Endothelial cell of umbilical vein (primary cell): ENCODE results near the gene IDI2. TPM values are rescaled to one million over a fixed set of nuclear protein-coding genes. Genes with fewer than 3 reads are reported as not detected.

Experiments used
- BruUV-seq: library from RNA; stranded (reverse); fragments of 400-500 nt; replicated peaks from 2 replicates; lab custom pipeline; 2021; lab: Mats Ljungman, UMichigan
- CTCF ChIA-PET: fragments of 300-600, 350-600 bp; sonication (Branson Sonifier 250); formaldehyde crosslinking; loops from one replicate; lab custom pipeline; 2021; ENCODE audit warnings: antibody characterized with exemption, inconsistent platforms; lab: Charles Lee
- POLR2A ChIA-PET: fragments of 300-600, 350-600 bp; sonication (Branson Sonifier 250); formaldehyde crosslinking; loops from one replicate; lab custom pipeline; 2021; ENCODE audit warnings: antibody characterized with exemption, inconsistent platforms; lab: Charles Lee
- DNase-seq: peaks from one replicate; pipeline ENCODE4 v3.0.0-alpha.2; 2011; ENCODE audit warnings: low read depth, low spot score
- FAIRE-seq: peaks from 2 replicates; lab custom pipeline; 2011; peaks lifted over from hg19 to GRCh38; lab: Jason Lieb, UNC
- H2AFZ ChIP-seq: 2 replicates; pipeline ENCODE4 v1.6.0; 2012; ENCODE audit warnings: low read depth, low read length, control low read depth, inconsistent platforms
- H3K27ac ChIP-seq: 2 replicates; pipeline ENCODE4 v1.5.1; 2011; ENCODE audit warnings: low read depth, mild to moderate bottlenecking, control low read depth, low read length, moderate library complexity; ENCODE audit not compliant: insufficient read depth
- H3K27me3 ChIP-seq, 2 experiments: 2 replicates each; pipeline versions ENCODE4 v1.6.0 to v1.6.1; 2011; ENCODE audit warnings: low read length in 2 of 2, mixed read lengths in 1 of 2; ENCODE audit not compliant: control insufficient read depth in 2 of 2, insufficient read depth in 2 of 2
- H3K36me3 ChIP-seq, 2 experiments: 2 replicates in 1 of 2; 3 replicates in 1 of 2; pipeline ENCODE4 v1.5.1; 2011; ENCODE audit warnings: low read length in 2 of 2, mild to moderate bottlenecking in 1 of 2, moderate library complexity in 1 of 2; ENCODE audit not compliant: control insufficient read depth in 2 of 2, insufficient read depth in 2 of 2; ENCODE audit errors: extremely low read depth in 1 of 2
- H3K4me1 ChIP-seq: 3 replicates; pipeline ENCODE4 v1.5.1; 2011; ENCODE audit warnings: mild to moderate bottlenecking, low read length; ENCODE audit not compliant: control insufficient read depth, insufficient read depth; ENCODE audit errors: extremely low read depth
- H3K4me2 ChIP-seq: 2 replicates; pipeline ENCODE4 v1.6.1; 2011; ENCODE audit warnings: low read length, control low read depth, mixed read lengths; ENCODE audit not compliant: insufficient read depth
- H3K4me3 ChIP-seq, 3 experiments: fragments of 200-600 bp in 1 of 3; sonication (generic), shearing (Covaris generic) in 1 of 3; replicated peaks in 1 of 3; 2 replicates each; pipeline ENCODE4 v1.5.1; 2011 to 2016; ENCODE audit warnings: control low read depth in 3 of 3, low read length in 3 of 3, mild to moderate bottlenecking in 2 of 3, inconsistent platforms in 1 of 3, low read depth in 1 of 3, moderate library complexity in 1 of 3; ENCODE audit not compliant: insufficient read depth in 1 of 3
- H3K79me2 ChIP-seq: 2 replicates; pipeline ENCODE4 v1.6.0; 2012; ENCODE audit warnings: low read length, inconsistent platforms; ENCODE audit not compliant: control insufficient read depth, insufficient read depth
- H3K9ac ChIP-seq: replicated peaks from 2 replicates; pipeline ENCODE3; 2011; ENCODE audit warnings: low read length, control low read depth; ENCODE audit not compliant: insufficient read depth; ENCODE audit errors: extremely low read depth
- H3K9me1 ChIP-seq: replicated peaks from 3 replicates; pipeline ENCODE4 v1.6.0; 2011; ENCODE audit warnings: mild to moderate bottlenecking, low read length; ENCODE audit not compliant: control insufficient read depth, insufficient read depth; ENCODE audit errors: extremely low read depth
- H3K9me3 ChIP-seq: replicated peaks from 2 replicates; pipeline ENCODE4 v1.5.1; 2012; ENCODE audit warnings: low read length, inconsistent platforms; ENCODE audit not compliant: control insufficient read depth, insufficient read depth
- H4K20me1 ChIP-seq: replicated peaks from 2 replicates; pipeline ENCODE3; 2011; ENCODE audit warnings: mild to moderate bottlenecking, low read length; ENCODE audit not compliant: control insufficient read depth, insufficient read depth; ENCODE audit errors: extremely low read depth
- GATA2 ChIP-seq: IDR thresholded peaks from 2 replicates; pipeline ENCODE4 v1.7.0; 2011; ENCODE audit warnings: low read depth, mild to moderate bottlenecking, moderate library complexity, mixed read lengths, low read length; ENCODE audit not compliant: insufficient read length, insufficient read depth
- MYC ChIP-seq: IDR thresholded peaks from one replicate; pipeline ENCODE4 v1.6.1; 2011; ENCODE audit warnings: mild to moderate bottlenecking, low read depth, low read length
- POLR2A ChIP-seq: IDR thresholded peaks from 2 replicates; pipeline ENCODE4 v1.6.1; 2012; ENCODE audit warnings: low read depth, mild to moderate bottlenecking, control low read depth, low read length
- POLR2AphosphoS5 ChIP-seq: IDR thresholded peaks from 2 replicates; pipeline ENCODE4 v1.6.1; 2012; ENCODE audit warnings: low read depth, mild to moderate bottlenecking, control low read depth, low read length, moderate library complexity; ENCODE audit not compliant: insufficient read depth
- dilution Hi-C: fragments of 300-500 bp; cut with MboI; formaldehyde crosslinking; loops from one replicate; pipeline ENCODE4 v1.15.0; 2019; ENCODE audit warnings: low sequenced_read_pairs; ENCODE audit not compliant: extremely low pct_ligation_motif_present
- intact Hi-C: fragments of 100-400 bp; cut with micrococcal nuclease; formaldehyde crosslinking; loops from one replicate; pipeline ENCODE4 v1.10.0; 2022
- polyA plus RNA-seq, 4 experiments: library from polyadenylated mRNA; depleted of rRNA in 3 of 4; stranded (reverse) in 3 of 4; unstranded in 1 of 4; fragments of >200 nt; gene quantifications; 2 replicates each; pipeline versions ENCODE4 v1.2.1 to v1.2.3, GENCODE V29; 2011 to 2012; ENCODE audit warnings: missing spikeins in 1 of 4
- total RNA-seq: library from RNA; stranded (reverse); gene quantifications from 2 replicates; pipeline ENCODE4 v1.2.3, GENCODE V29; 2021
- TF ChIP-seq, protein P1 (sequence below), 2 donors: IDR thresholded peaks; 1 replicate in 1 of 2; 2 replicates in 1 of 2; pipeline ENCODE4 v1.5.1; 2011; ENCODE audit warnings: low read length in 2 of 2, mild to moderate bottlenecking in 2 of 2, moderate library complexity in 2 of 2, control low read depth in 1 of 2, inconsistent platforms in 1 of 2, low read depth in 1 of 2; ENCODE audit not compliant: insufficient read depth in 1 of 2; ENCODE audit errors: extremely low read depth in 1 of 2

IDI2 gene
- total and polyA plus RNA-seq, 2 donors (not counting 3 experiments of a cell fraction or from before 2014, with no cell fraction given): not detected

DNA sequence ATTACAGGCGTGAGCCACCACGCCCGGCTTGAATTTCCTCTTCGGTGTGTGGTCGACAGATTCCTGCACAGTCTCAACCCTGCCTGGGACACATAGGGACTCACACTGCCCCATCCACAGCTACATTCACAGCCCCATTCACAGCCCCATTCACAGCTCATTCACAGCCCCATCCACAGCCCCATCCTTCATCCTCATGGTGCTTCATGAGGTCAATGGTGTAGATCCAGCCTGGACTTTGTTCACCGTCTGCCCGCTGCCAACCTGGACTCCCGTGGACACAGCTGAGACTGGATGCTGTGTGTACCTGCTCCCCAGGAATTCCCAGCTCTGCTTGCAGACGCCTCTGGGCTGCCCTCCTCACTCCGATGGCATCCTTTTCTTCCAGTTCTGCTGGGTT lies 5.2 kb downstream of the IDI2 start:
- Histone ChIP-seq H3K27me3 (no peaks in the 10 kb centered on the region), H3K36me3 (peaks cover 15 to 25% of the 10 kb centered on the region in 2 experiments), H4K20me1 (no peaks in the 10 kb centered on the region), H3K9ac (no peak overlapping the region), H3K9me1 (no peaks in the 10 kb centered on the region), H3K4me3 (no peak overlapping the region), H3K79me2 (no peaks in the 10 kb centered on the region), H3K4me1 (no peaks in the 10 kb centered on the region), H2AFZ (no peak overlapping the region), H3K27ac (no peak overlapping the region), H3K9me3 (no peaks in the 10 kb centered on the region), H3K4me2 (no peak overlapping the region)
- no TSS peak for BruUV-seq
- TF ChIP-seq POLR2AphosphoS5 (peak; percentile 44), MYC (no peak)
- FAIRE-seq (no peak), DNase-seq (no peak)
- CTCF ChIA-PET: interaction anchor here (0.5 kb wide), 1 partner anchor 29 kb away, joined by 4 read pairs; no protein-coding TSS in a partner anchor
- dilution Hi-C loops: no loop called here
- POLR2A ChIA-PET: no interaction called here
- intact Hi-C loops: no loop called here

DNA sequence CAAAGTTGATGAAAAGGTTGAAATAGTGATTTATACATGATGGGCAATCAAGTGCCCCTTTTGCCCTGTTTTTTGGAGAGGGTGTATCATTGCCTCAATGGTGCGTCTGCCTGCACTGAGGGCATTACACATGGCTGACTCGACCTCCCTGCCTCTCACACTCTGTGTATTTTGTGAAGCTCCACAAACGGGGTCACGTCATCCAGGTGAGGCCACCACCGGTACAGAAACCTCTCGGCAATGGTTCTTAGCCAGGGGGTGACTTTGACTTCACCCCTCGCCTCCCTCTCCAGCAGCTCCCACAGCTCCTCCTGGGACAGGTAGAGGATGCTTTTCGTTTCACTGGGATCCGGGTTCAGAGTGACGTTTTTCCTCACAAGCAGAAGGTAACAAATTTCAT lies 6.3 kb downstream of the IDI2 start:
- Histone ChIP-seq H3K9me1 (no peaks in the 10 kb centered on the region), H3K79me2 (no peaks in the 10 kb centered on the region), H3K27ac (no peak overlapping the region), H3K4me2 (no peak overlapping the region), H3K36me3 (peaks cover 22 to 28% of the 10 kb centered on the region in 2 experiments), H3K4me1 (no peaks in the 10 kb centered on the region), H3K9me3 (no peaks in the 10 kb centered on the region), H3K4me3 (no peak overlapping the region), H3K27me3 (no peaks in the 10 kb centered on the region), H4K20me1 (no peaks in the 10 kb centered on the region), H2AFZ (no peak overlapping the region), H3K9ac (no peak overlapping the region)
- no TSS peak for BruUV-seq
- DNase-seq: no peak
- TF ChIP-seq GATA2 (no peak), MYC (no peak), POLR2A (no peak), POLR2AphosphoS5 (no peak)
- TF ChIP-seq, protein P1, sequence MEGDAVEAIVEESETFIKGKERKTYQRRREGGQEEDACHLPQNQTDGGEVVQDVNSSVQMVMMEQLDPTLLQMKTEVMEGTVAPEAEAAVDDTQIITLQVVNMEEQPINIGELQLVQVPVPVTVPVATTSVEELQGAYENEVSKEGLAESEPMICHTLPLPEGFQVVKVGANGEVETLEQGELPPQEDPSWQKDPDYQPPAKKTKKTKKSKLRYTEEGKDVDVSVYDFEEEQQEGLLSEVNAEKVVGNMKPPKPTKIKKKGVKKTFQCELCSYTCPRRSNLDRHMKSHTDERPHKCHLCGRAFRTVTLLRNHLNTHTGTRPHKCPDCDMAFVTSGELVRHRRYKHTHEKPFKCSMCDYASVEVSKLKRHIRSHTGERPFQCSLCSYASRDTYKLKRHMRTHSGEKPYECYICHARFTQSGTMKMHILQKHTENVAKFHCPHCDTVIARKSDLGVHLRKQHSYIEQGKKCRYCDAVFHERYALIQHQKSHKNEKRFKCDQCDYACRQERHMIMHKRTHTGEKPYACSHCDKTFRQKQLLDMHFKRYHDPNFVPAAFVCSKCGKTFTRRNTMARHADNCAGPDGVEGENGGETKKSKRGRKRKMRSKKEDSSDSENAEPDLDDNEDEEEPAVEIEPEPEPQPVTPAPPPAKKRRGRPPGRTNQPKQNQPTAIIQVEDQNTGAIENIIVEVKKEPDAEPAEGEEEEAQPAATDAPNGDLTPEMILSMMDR (IDR thresholded peaks at IDR 0.05; ENCODE audit: extremely low read depth in 1 of 2, insufficient read depth in 1 of 2, low read depth in 1 of 2, low read length in 2 of 2): no peak
- FAIRE-seq: no peak
- dilution Hi-C loops: no loop called here
- CTCF ChIA-PET: interaction anchor here (1.0 kb wide), 1 partner anchor 18 kb away, joined by 3 read pairs; no protein-coding TSS in a partner anchor
- intact Hi-C loops: no loop called here
- POLR2A ChIA-PET: no interaction called here
